Measurements from ENCODE around the gene MTX1. TPM values are rescaled to one million over a fixed set of nuclear protein-coding genes. Genes with fewer than 3 reads are reported as not detected.
A peak's percentile ranks its signal among the peaks of the same experiment; 100 is the strongest.
"Not testable (repeated sequence)": the region's sequence is repeated elsewhere in the genome, so short reads cannot be mapped to it uniquely, and the experiment has no call there.

Gene MTX1
- total RNA-seq, 4 donors from 2014 or later = 30.1 to 50.7 (median 35.3) TPM

- no peaks in the 10 kb centered on the region for H3K27me3 ChIP-seq
- TF ChIP-seq POLR2A (IDR thresholded peaks at IDR 0.05) (no peak), EP300 (IDR thresholded peaks at IDR 0.05) (no peak), CTCF (IDR thresholded peaks at IDR 0.05) (no peak)
- H3K4me3 ChIP-seq = peak overlapping the region in 3 of 4 donors; percentile 0 to 29 (median 23)
- H3K27ac ChIP-seq = peak overlapping the region in 3 of 4 donors; percentile 19 to 50 (median 30)
- DNase-seq (ENCODE audit: low spot score in 2 of 2) = peak in 1 of 2 donors; percentile 84
- 32 to 37% methylated on average over 7 of the region's 7 CpGs for WGBS, 2 donors
- H3K4me1 ChIP-seq = peaks cover 0 to 13% (median 0%) of the 10 kb centered on the region in 4 donors
- no peaks in the 10 kb centered on the region for H3K9me3 ChIP-seq
- peaks cover 0 to 29% (median 0%) of the 10 kb centered on the region in 3 donors for H3K36me3 ChIP-seq
Measured at GRCh38 chr1:155218854-155219591, 10.5 kb downstream of the MTX1 start.

GRCh38 chr1:155219592-155220031, 11.1 kb downstream of the MTX1 start:
- peak overlapping the region in 2 of 4 donors; percentile 0 to 29 for H3K4me3 ChIP-seq
- TF ChIP-seq CTCF (IDR thresholded peaks at IDR 0.05) = no peak
- TF ChIP-seq EP300 (IDR thresholded peaks at IDR 0.05) = no peak
- TF ChIP-seq POLR2A (IDR thresholded peaks at IDR 0.05) = no peak

GRCh38 chr1:155220211-155220965, 11.9 kb downstream of the MTX1 start:
- H3K4me3 ChIP-seq = not testable (repeated sequence)

More at GRCh38 chr1:155219592-155220031, 11.1 kb downstream of the MTX1 start:
- Histone ChIP-seq H3K4me1 (peaks cover 0 to 13% (median 0%) of the 10 kb centered on the region in 4 donors), H3K27me3 (no peaks in the 10 kb centered on the region), H3K9me3 (no peaks in the 10 kb centered on the region), H3K27ac (peak overlapping the region in 3 of 4 donors; percentile 19 to 50 (median 30)), H3K36me3 (peaks cover 0 to 28% (median 0%) of the 10 kb centered on the region in 3 donors)
- no peak for DNase-seq (ENCODE audit: low spot score in 2 of 2)
- 0 to 5% methylated on average over 1 of the region's 1 CpG for WGBS, 2 donors

GRCh38 chr1:155223047-155223446, 14.6 kb downstream of the MTX1 start:
- Histone ChIP-seq H3K4me3 (no peak overlapping the region), H3K9me3 (no peaks in the 10 kb centered on the region), H3K27ac (no peak overlapping the region), H3K4me1 (peaks cover 0 to 32% (median 8%) of the 10 kb centered on the region in 4 donors), H3K36me3 (no peaks in the 10 kb centered on the region), H3K27me3 (no peaks in the 10 kb centered on the region)
- TF ChIP-seq CTCF (IDR thresholded peaks at IDR 0.05) = no peak
- no peak for TF ChIP-seq POLR2A (IDR thresholded peaks at IDR 0.05)
- TF ChIP-seq EP300 (IDR thresholded peaks at IDR 0.05) = no peak
- 68 to 80% methylated on average over 7 of the region's 7 CpGs for WGBS, 2 donors
- no peak for DNase-seq (ENCODE audit: low spot score in 2 of 2)

More at GRCh38 chr1:155220211-155220965, 11.9 kb downstream of the MTX1 start:
- not testable (repeated sequence) for DNase-seq (ENCODE audit: low spot score in 2 of 2); H3K27ac ChIP-seq; H3K27me3 ChIP-seq; H3K9me3 ChIP-seq
- 89 to 95% methylated on average over 10 of the region's 10 CpGs for WGBS, 2 donors
- H3K36me3 ChIP-seq = peaks cover 0 to 20% (median 0%) of the 10 kb centered on the region in 3 donors
- peaks cover 0 to 14% (median 0%) of the 10 kb centered on the region in 4 donors for H3K4me1 ChIP-seq

- H3K27ac ChIP-seq = peak overlapping the region in 1 of 4 donors; percentile 54
- H3K9me3 ChIP-seq; H3K27me3 ChIP-seq; DNase-seq (ENCODE audit: low spot score in 2 of 2); H3K4me3 ChIP-seq; H3K36me3 ChIP-seq: not testable (repeated sequence)
- 95% methylated on average over 8 of the region's 8 CpGs for WGBS, 2 donors
- peaks cover 0 to 23% (median 9%) of the 10 kb centered on the region in 4 donors for H3K4me1 ChIP-seq
Measured at GRCh38 chr1:155225404-155225759, 16.9 kb downstream of the MTX1 start.

Measured in tibial nerve (tissue), 4 donors.